NCI-H1105 (cell line): ENCODE measurements around the gene GATA2.

Experiments used
- DNase-seq: peaks from one replicate; lab custom pipeline; 2025; lab: John Stamatoyannopoulos, UW

GATA2 gene

DNA sequence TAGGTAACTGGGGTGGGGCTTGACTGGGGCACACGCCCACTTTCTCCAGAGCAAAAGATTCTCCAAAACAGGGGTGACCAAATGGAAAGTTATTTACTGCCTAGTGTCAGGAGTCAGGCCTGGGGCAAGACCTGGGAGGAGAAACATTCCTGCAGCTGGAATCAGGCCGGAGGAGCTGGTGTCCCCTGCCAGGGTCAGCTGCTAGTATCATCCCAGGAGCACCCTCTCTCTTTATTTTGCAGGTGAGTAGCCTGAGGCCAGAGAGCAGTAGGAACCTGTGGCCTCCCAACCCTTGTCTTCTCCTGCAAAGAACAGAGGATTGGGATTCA, 59.2 kb downstream of the GATA2 start:
- DNase-seq, result no peak

- DNase-seq, result peak; percentile 71
Observed at GRCh38 chr3:128432971-128433836, 59.8 kb downstream of the GATA2 start.

DNA sequence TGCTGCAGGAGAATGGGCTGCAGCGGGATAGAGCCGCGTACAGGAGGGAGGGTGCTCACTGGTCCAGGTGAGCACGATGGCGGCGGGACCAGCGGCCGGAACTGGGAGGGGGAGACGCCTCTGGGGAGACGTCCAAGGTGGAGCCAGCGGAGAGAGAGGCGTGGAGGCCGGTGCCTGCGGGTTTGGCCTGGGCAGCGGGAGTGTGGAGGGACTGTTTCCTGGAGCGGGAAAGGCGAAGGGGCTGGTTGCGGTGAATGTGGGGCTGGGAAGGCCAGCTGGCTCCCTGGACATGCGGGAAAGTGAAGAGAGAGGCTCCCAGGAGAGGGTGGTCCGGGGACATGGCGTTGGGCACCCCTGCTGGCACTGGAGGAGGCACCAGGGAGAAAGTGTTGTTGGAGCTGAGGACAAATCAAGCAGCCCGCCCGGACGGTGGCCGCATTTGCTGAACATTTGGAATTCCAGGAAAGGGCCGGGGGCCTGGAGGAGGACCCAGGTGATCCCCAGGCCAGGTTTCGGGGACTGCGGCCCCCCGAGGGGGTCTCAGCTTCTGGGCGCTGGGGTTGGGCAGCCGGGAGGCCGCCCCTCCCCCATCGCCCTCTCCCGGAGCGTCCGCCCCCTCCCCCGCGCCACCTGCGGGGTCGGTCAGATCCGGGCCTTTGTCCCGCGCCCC, 60.6 kb downstream of the GATA2 start:
- DNase-seq, result peak; percentile 22

GRCh38 chr3:128431803-128432300, 61.1 kb downstream of the GATA2 start:
- no peak for DNase-seq

DNA sequence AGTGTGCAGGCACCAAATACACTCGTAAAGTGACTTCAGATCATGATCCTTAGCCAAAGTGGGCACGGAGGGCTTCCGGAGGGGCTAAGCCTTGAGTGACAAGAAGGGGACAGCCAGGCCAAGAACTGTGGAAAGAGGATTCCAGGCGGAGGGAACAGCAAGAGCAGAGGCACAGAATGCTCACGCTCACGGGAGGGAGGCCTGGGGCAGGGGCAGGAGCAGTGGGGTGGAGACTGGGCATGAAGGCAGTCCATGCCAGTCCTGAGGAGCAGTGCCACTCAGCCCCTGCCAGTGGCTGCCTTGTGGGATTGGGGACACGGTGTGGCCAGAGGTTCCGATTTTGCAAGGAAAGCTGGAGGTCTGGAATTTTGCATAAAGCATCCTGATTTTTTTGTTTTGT, 62.3 kb downstream of the GATA2 start:
- DNase-seq, result no peak

DNA sequence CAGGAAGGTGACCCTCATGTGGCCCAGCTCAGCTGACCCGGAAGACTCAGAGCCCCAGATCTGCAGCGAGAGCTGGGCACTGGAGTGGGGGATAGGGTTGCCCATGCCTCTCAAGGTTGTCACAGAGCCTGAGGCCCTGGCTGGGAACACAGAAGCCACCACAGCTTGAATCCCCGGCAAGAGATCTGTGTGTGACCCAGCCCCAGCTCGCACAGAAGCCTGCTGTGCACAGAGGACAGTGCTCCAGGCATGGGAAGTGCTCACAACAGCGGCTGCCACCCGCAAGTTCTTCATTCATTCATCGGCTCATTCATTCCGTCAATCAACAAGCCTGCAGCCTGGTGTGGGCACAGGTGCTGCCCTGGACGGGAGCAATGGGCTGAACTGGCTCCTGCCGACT, 62.7 kb downstream of the GATA2 start:
- no peak for DNase-seq

DNA sequence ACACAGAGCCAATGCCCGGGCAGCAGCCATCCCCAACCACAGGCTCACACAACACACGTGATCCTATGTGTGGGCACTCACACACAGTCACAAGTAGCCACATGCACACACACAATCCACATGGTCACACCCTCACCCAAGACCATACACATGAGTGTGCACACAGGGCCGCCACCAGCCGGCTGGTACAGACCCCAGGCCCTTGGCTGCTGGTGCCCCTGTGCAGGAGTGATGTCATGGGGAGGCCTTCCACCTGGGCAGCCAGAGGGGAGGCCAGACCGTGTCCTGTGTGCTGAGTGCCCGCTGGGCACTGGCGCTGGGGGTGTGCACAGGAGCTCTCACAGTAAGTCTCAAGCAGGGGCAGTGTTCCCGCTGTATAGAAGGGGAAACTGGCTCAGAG, 63.2 kb downstream of the GATA2 start:
- no peak for DNase-seq
